GM12864 (cell line): ENCODE results near the gene SAMM50.

Source experiments
- DNase-seq: peaks from one replicate; pipeline ENCODE4 v3.0.0-alpha.2; 2011; ENCODE audit warnings: low read depth
- H3K4me3 ChIP-seq: 2 replicates; pipeline ENCODE4 v1.5.1; 2011; ENCODE audit warnings: mild to moderate bottlenecking, low read depth, low read length, control low read depth
- TF ChIP-seq, protein P1 (sequence below): IDR thresholded peaks from 2 replicates; pipeline ENCODE4 v1.5.1; 2011; ENCODE audit warnings: low read depth, mild to moderate bottlenecking, moderate library complexity, low read length, control low read depth, inconsistent platforms; ENCODE audit errors: missing control alignments

The SAMM50 gene

DNA sequence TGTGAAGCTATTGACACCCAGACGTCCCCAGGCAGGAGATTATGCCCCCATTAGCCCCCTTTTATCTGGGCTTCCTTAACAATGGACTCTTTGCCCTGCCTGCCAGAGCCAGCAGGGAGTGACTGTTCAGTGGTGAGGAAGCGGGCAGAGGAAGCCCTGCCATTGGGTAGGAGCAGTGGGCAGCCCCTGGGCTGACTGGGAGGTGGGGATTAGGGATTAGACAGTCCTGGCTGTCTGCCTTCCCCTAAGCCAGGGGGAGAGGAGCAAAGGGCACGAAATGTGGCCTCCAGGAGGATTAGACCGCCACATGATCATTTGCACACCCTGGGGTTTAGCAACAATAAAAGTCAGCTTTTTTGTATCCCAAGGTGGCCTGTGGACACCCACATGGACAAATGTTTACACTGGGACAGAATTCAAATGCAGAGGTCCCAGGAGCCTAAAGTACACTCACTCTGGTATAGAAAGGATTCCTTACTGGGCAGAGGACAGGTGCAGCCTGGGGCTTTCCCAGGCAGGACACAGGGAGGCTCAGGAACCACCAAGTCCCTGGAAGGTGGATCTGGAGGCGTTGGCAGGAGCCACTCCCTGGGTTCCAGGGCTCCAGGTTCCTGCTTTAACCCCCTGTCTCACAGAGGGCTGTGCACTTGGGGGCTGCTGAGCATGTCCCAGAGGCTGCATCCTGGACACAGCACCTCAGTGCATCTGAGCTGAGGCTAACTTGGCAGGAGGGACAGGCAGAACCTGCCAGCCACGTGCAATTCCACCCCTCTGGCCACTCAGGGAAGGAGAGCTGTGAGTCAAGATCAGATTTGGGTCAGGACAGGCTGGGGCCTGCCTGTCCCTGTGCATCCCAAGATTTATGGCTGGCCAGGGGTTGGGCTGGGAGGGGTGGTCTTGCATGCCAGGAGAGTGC is 29.6 kb upstream of the SAMM50 start:
- TF ChIP-seq, protein P1, sequence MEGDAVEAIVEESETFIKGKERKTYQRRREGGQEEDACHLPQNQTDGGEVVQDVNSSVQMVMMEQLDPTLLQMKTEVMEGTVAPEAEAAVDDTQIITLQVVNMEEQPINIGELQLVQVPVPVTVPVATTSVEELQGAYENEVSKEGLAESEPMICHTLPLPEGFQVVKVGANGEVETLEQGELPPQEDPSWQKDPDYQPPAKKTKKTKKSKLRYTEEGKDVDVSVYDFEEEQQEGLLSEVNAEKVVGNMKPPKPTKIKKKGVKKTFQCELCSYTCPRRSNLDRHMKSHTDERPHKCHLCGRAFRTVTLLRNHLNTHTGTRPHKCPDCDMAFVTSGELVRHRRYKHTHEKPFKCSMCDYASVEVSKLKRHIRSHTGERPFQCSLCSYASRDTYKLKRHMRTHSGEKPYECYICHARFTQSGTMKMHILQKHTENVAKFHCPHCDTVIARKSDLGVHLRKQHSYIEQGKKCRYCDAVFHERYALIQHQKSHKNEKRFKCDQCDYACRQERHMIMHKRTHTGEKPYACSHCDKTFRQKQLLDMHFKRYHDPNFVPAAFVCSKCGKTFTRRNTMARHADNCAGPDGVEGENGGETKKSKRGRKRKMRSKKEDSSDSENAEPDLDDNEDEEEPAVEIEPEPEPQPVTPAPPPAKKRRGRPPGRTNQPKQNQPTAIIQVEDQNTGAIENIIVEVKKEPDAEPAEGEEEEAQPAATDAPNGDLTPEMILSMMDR, result no peak
- no peak for DNase-seq
- H3K4me3 ChIP-seq, result no peak overlapping the region

DNA sequence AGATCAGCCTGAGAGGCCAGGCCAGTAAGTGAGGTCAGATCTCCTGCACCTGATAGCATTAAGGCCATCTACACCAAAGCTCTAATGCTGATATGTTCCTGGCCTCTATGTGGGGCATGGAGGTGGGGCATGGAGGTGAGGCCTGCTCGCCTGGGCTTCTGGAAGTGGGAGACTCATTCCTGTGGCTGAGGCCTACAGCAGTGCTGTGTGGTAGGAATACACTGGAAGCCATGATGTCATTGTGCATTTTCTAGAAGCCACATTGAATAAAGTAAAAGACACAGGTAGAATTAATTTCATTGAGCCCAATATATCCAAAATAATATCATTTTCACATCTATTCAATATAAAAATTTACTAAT is 28.9 kb upstream of the SAMM50 start:
- no peak for DNase-seq
- TF ChIP-seq, protein P1, result no peak
- H3K4me3 ChIP-seq, result no peak overlapping the region

DNA sequence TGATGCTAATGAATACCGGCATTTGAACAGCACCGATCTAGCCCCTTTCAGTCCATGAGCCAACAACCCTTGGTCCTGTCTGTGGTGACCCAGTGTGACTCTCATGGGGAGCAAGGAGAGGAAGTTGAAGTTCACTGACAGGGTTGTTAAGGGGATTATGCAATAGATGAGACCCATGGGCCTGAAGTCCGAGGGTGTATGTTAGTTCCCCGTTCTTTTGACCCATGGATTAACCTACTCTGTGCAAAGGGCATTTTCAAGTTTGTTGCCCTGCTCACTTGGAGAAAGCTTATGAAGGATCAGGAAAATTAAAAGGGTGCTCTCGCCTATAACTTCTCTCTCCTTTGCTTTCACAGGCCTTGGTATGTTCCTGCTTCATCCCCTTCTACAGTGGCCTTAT is 26.8 kb upstream of the SAMM50 start:
- no peak for DNase-seq
- TF ChIP-seq, protein P1, result no peak
- no peak overlapping the region for H3K4me3 ChIP-seq

DNA sequence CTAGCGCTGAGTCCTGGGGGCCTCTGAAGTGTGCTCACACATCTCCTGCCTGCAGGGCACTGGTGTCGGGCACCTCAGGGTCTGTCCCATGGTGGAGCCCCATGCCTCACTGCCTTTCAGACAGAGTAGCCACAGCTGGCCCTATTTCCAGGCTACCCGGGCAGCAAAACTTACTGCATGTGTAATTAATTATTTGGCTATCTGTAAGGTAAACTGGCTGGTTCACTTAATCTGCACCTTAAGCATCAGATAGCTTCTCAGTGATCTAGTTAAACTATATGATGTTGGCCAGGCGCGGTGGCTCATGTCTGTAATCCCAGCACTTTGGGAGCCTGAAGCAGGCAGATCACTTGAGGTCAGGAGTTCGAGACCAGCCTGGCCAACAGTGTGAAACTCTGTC is 26.3 kb upstream of the SAMM50 start:
- no peak for DNase-seq
- no peak overlapping the region for H3K4me3 ChIP-seq
- TF ChIP-seq, protein P1, result no peak

DNA sequence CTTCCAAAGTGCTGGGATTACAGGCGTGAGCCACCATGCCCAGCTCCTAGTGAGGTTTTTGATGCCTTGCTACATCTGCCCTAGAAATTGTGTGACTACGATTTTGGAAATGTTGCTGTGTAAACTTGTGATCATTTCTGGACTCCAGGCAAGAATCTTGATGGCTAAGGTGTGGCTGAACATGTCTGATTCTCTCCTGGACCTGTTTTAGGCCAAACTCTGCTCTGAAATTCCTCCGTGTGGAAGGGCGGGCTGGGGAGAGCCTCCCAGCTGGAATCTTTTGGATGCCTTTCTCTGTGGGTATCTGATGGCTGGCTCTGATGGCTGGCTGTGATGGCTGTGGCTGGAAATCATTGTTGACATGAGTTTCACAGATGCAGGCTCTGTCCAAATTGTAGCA is 23.5 kb upstream of the SAMM50 start:
- DNase-seq, result no peak
- TF ChIP-seq, protein P1, result no peak
- no peak overlapping the region for H3K4me3 ChIP-seq

DNA sequence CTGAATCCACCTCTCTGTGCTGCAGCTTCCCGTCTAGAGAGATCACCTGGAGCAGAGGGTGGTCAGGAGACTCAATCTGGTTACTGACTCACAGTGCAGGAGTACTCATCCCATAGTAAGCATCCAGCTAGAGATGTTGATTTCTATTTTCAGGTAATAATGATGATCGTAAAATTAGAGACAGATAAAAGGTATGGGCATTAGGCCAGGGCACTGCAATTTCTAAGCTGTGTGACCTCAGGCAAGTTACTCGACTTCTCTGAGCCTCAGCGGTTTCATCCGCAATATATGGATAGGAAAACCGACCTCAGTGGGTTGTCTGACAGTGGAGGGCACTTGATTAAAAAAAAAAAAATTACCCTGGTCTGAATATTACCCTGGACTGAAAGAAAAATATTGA is 13.8 kb upstream of the SAMM50 start:
- TF ChIP-seq, protein P1, result no peak
- DNase-seq, result no peak
- H3K4me3 ChIP-seq, result no peak overlapping the region
